SIG-M5 treated with dmso at 0.1 percent for 504 hours (cell line): Measurements from ENCODE around the gene MGAT3.

ENCODE experiments used
- DNase-seq: peaks from one replicate; lab custom pipeline; 2025; ENCODE audit not compliant: unreplicated experiment; lab: John Stamatoyannopoulos, UW

MGAT3 gene

GRCh38 chr22:39470451-39471291 is 13.9 kb downstream of the MGAT3 start:
- DNase-seq = no peak

- no peak for DNase-seq
Measured at GRCh38 chr22:39471381-39472141, 14.7 kb downstream of the MGAT3 start.

GRCh38 chr22:39472570-39473556 is 16.1 kb downstream of the MGAT3 start:
- no peak for DNase-seq

GRCh38 chr22:39473851-39474250 is 17.0 kb downstream of the MGAT3 start:
- DNase-seq = no peak

GRCh38 chr22:39474351-39475111 is 17.7 kb downstream of the MGAT3 start:
- no peak for DNase-seq

- no peak for DNase-seq
Measured at GRCh38 chr22:39475337-39475736, 18.5 kb downstream of the MGAT3 start.

- DNase-seq = no peak
Measured at GRCh38 chr22:39475902-39476301, 19.1 kb downstream of the MGAT3 start.

GRCh38 chr22:39476664-39477063 is 19.9 kb downstream of the MGAT3 start:
- DNase-seq = no peak

GRCh38 chr22:39477542-39477941 is 20.7 kb downstream of the MGAT3 start:
- DNase-seq = no peak

GRCh38 chr22:39478441-39478850 is 21.6 kb downstream of the MGAT3 start:
- DNase-seq = no peak

GRCh38 chr22:39479254-39479653 is 22.4 kb downstream of the MGAT3 start:
- no peak for DNase-seq

GRCh38 chr22:39480557-39480956 is 23.7 kb downstream of the MGAT3 start:
- DNase-seq = no peak

- DNase-seq = no peak
Measured at GRCh38 chr22:39481054-39481453, 24.2 kb downstream of the MGAT3 start.

- DNase-seq = no peak
Measured at GRCh38 chr22:39481595-39481994, 24.8 kb downstream of the MGAT3 start.

GRCh38 chr22:39482768-39483167 is 26.0 kb downstream of the MGAT3 start:
- no peak for DNase-seq

GRCh38 chr22:39486951-39487825 is 30.4 kb downstream of the MGAT3 start:
- DNase-seq = no peak

GRCh38 chr22:39487826-39488520 is 31.2 kb downstream of the MGAT3 start:
- no peak for DNase-seq

- no peak for DNase-seq
Measured at GRCh38 chr22:39488563-39489083, 31.8 kb downstream of the MGAT3 start.
